Loucy (cell line): ENCODE measurements around the gene MSI1.

Experiments used
- H2AFZ ChIP-seq: fragments of 200-600 bp; sonication (generic); 2 replicates; pipeline ENCODE4 v1.6.0; 2016; ENCODE audit warnings: antibody characterized with exemption, mild to moderate bottlenecking, low read length, moderate library complexity
- H3F3A ChIP-seq: fragments of 200-600 bp; 2 replicates; pipeline ENCODE4 v1.6.0; 2016; ENCODE audit warnings: antibody characterized with exemption, low read depth, mild to moderate bottlenecking
- H3K27me3 ChIP-seq: fragments of 200-600 bp; sonication (generic); 2 replicates; pipeline ENCODE4 v1.6.1; 2014; ENCODE audit warnings: low read length, mild to moderate bottlenecking; ENCODE audit not compliant: insufficient read depth, poor library complexity, severe bottlenecking
- H3K36me3 ChIP-seq: fragments of 200-600 bp; sonication (generic); 2 replicates; pipeline ENCODE4 v1.6.1; 2016; ENCODE audit warnings: low read length; ENCODE audit not compliant: insufficient read depth
- H3K4me1 ChIP-seq: fragments of 200-600 bp; sonication (generic); 2 replicates; pipeline ENCODE4 v1.5.1; 2014; ENCODE audit warnings: low read length, mild to moderate bottlenecking; ENCODE audit not compliant: insufficient read depth, poor library complexity, severe bottlenecking
- H3K4me2 ChIP-seq: fragments of 200-600 bp; sonication (generic); 2 replicates; pipeline ENCODE4 v1.6.0; 2014; ENCODE audit warnings: antibody characterized with exemption, low read length, low read depth, mild to moderate bottlenecking; ENCODE audit not compliant: poor library complexity, severe bottlenecking
- H3K4me3 ChIP-seq: fragments of 200-600 bp; sonication (generic); 2 replicates; pipeline ENCODE4 v1.5.1; 2014; ENCODE audit warnings: low read length, mild to moderate bottlenecking, mixed read lengths; ENCODE audit not compliant: poor library complexity, severe bottlenecking
- H3K79me2 ChIP-seq: fragments of 200-600 bp; sonication (generic); 2 replicates; pipeline ENCODE4 v1.6.1; 2014; ENCODE audit warnings: low read length; ENCODE audit not compliant: insufficient read depth
- H3K9ac ChIP-seq: fragments of 200-600 bp; sonication (generic); 2 replicates; pipeline ENCODE4 v1.6.0; 2014; ENCODE audit warnings: mild to moderate bottlenecking, low read depth, low read length, moderate library complexity; ENCODE audit not compliant: poor library complexity, severe bottlenecking
- H3K9me2 ChIP-seq: fragments of 200-600 bp; sonication (generic); replicated peaks from 2 replicates; pipeline ENCODE4 v1.6.1; 2016; ENCODE audit warnings: low read depth, low read length, mixed read lengths
- H3K9me3 ChIP-seq: fragments of 200-600 bp; sonication (generic); 2 replicates; pipeline ENCODE4 v1.6.1; 2014; ENCODE audit warnings: mild to moderate bottlenecking, antibody characterized with exemption, low read length, low read depth; ENCODE audit not compliant: insufficient read depth
- H4K20me1 ChIP-seq: fragments of 200-600 bp; sonication (generic); 2 replicates; pipeline ENCODE4 v1.6.0; 2014; ENCODE audit warnings: antibody characterized with exemption, low read length, mild to moderate bottlenecking; ENCODE audit not compliant: insufficient read depth, poor library complexity, severe bottlenecking
- CTCF ChIP-seq: fragments of 200-600 bp; sonication (generic); conservative IDR thresholded peaks from 2 replicates; pipeline ENCODE4 v1.5.1; 2014; ENCODE audit warnings: mild to moderate bottlenecking, antibody characterized with exemption, low read length
- EZH2phosphoT487 ChIP-seq: fragments of 200-600 bp; IDR thresholded peaks from 2 replicates; pipeline ENCODE4 v1.6.1; 2018; ENCODE audit warnings: antibody characterized with exemption, mild to moderate bottlenecking, moderate library complexity, borderline replicate concordance

MSI1 gene

GRCh38 chr12:120357104-120357503, 11.9 kb downstream of the MSI1 start:
- Histone ChIP-seq H4K20me1 (no peaks in the 10 kb centered on the region), H3K9me3 (no peaks in the 10 kb centered on the region), H3K9ac (no peak overlapping the region), H3K4me3 (no peak overlapping the region), H3K36me3 (no peaks in the 10 kb centered on the region), H3K27me3 (no peaks in the 10 kb centered on the region), H2AFZ (no peak overlapping the region), H3K4me1 (no peaks in the 10 kb centered on the region), H3K4me2 (no peak overlapping the region), H3F3A (no peaks in the 10 kb centered on the region), H3K9me2 (no peaks in the 10 kb centered on the region), H3K79me2 (no peaks in the 10 kb centered on the region)
- TF ChIP-seq CTCF (no peak), EZH2phosphoT487 (no peak)

GRCh38 chr12:120356567-120357030, 12.4 kb downstream of the MSI1 start:
- no peaks in the 10 kb centered on the region for H3F3A ChIP-seq
- no peak overlapping the region for H2AFZ ChIP-seq
- no peaks in the 10 kb centered on the region for H3K9me2 ChIP-seq
- no peak overlapping the region for H3K4me2 ChIP-seq
- no peaks in the 10 kb centered on the region for H3K9me3 ChIP-seq
- no peaks in the 10 kb centered on the region for H4K20me1 ChIP-seq
- no peak overlapping the region for H3K9ac ChIP-seq
- H3K4me1 ChIP-seq = no peaks in the 10 kb centered on the region
- no peak overlapping the region for H3K4me3 ChIP-seq
- H3K79me2 ChIP-seq = no peaks in the 10 kb centered on the region
- no peaks in the 10 kb centered on the region for H3K36me3 ChIP-seq
- TF ChIP-seq CTCF = peak; percentile 91
- TF ChIP-seq EZH2phosphoT487 = no peak
- no peaks in the 10 kb centered on the region for H3K27me3 ChIP-seq

GRCh38 chr12:120353556-120354317, 15.2 kb downstream of the MSI1 start:
- no peaks in the 10 kb centered on the region for H3K4me1 ChIP-seq
- no peaks in the 10 kb centered on the region for H3K27me3 ChIP-seq
- H3K9me3 ChIP-seq = no peaks in the 10 kb centered on the region
- no peaks in the 10 kb centered on the region for H3F3A ChIP-seq
- no peaks in the 10 kb centered on the region for H3K36me3 ChIP-seq
- no peaks in the 10 kb centered on the region for H4K20me1 ChIP-seq
- no peak overlapping the region for H3K4me2 ChIP-seq
- H3K4me3 ChIP-seq = no peak overlapping the region
- no peaks in the 10 kb centered on the region for H3K79me2 ChIP-seq
- TF ChIP-seq CTCF = no peak
- no peak for TF ChIP-seq EZH2phosphoT487
- H2AFZ ChIP-seq = no peak overlapping the region
- H3K9ac ChIP-seq = no peak overlapping the region
- H3K9me2 ChIP-seq = no peaks in the 10 kb centered on the region
